ENCODE data around the gene MAN1C1. TPM values are rescaled to one million over a fixed set of nuclear protein-coding genes. Genes with fewer than 3 reads are reported as not detected.

MAN1C1 gene
- total RNA-seq, 1 experiment from 2014 or later = 16.8 TPM

- Mint-ChIP-seq H3K9me3 (peaks cover under 1% of the 10 kb centered on the region; the same call in 1 of the 2 replicates), H3K4me1 (peaks cover 11% of the 10 kb centered on the region), H3K27me3 (ENCODE audit: low read depth) (no peaks in the 10 kb centered on the region), H3K27ac (no peak overlapping the region), H3K36me3 (no peaks in the 10 kb centered on the region), H3K4me3 (no peak overlapping the region)
- no peak for DNase-seq (ENCODE audit: low spot score)
- CTCF ChIA-PET = interaction anchor here (0.9 to 1.4 kb wide), 3 partner anchors 25 to 167 kb away, joined by 3 to 6 read pairs (median 3); no protein-coding TSS in a partner anchor
- POLR2A ChIA-PET = no interaction called here
- TF ChIP-seq ZNF532 (CRISPR knock-in tag; IDR thresholded peaks at IDR 0.05; ENCODE audit: borderline replicate concordance) (no peak), ZNF263 (CRISPR knock-in tag; IDR thresholded peaks at IDR 0.05; ENCODE audit: low read depth) (no peak), EMX1 (CRISPR knock-in tag; IDR thresholded peaks at IDR 0.05) (no peak), USF2 (CRISPR knock-in tag; IDR thresholded peaks at IDR 0.05) (no peak), KAT7 (CRISPR knock-in tag; IDR thresholded peaks at IDR 0.05; ENCODE audit: borderline replicate concordance) (no peak), GTF2I (CRISPR knock-in tag; conservative IDR thresholded peaks at IDR 0.05) (no peak), CREM (CRISPR knock-in tag; IDR thresholded peaks at IDR 0.05) (no peak), ATF3 (CRISPR knock-in tag; conservative IDR thresholded peaks at IDR 0.05) (no peak), ZNF232 (CRISPR knock-in tag; IDR thresholded peaks at IDR 0.05) (no peak), PRDM15 (CRISPR knock-in tag; IDR thresholded peaks at IDR 0.05) (no peak), ZNF416 (CRISPR knock-in tag; IDR thresholded peaks at IDR 0.05) (no peak), GABPB1 (CRISPR knock-in tag; IDR thresholded peaks at IDR 0.05) (no peak), ERG (CRISPR knock-in tag; IDR thresholded peaks at IDR 0.05) (no peak), MYBL2 (CRISPR knock-in tag; IDR thresholded peaks at IDR 0.05) (no peak), NFE2L1 (CRISPR knock-in tag; IDR thresholded peaks at IDR 0.05) (no peak), IRF1 (CRISPR knock-in tag; IDR thresholded peaks at IDR 0.05) (no peak), ZNF396 (CRISPR knock-in tag; IDR thresholded peaks at IDR 0.05; ENCODE audit: borderline replicate concordance) (no peak)
- no peak for ATAC-seq
Observed at GRCh38 chr1:25643929-25644328, 27.3 kb downstream of the MAN1C1 start.

Measured in WTC11 (cell line).